ENCODE data around the gene NOTCH4.

Gene NOTCH4

GRCh38 chr6:32167761-32168262 lies 56.1 kb downstream of the NOTCH4 start:
- no peak for DNase-seq

GRCh38 chr6:32167154-32167760 lies 56.6 kb downstream of the NOTCH4 start:
- no peak for DNase-seq

GRCh38 chr6:32166411-32167061 lies 57.3 kb downstream of the NOTCH4 start:
- DNase-seq: no peak

GRCh38 chr6:32164295-32164694 lies 59.6 kb downstream of the NOTCH4 start, which contains the start of gene EGFL8:
Gene EGFL8 (plus strand): TSS chr6:32164595. CDS start chr6:32166166, 1,571 bp downstream.
- no peak for DNase-seq

- DNase-seq: peak in 1 of 58 donors; percentile 13
These were observed 60.2 kb downstream of the NOTCH4 start for GRCh38 chr6:32163559-32164258.

GRCh38 chr6:32158052-32158451 lies 65.8 kb downstream of the NOTCH4 start:
- DNase-seq: no peak

- DNase-seq: no peak
These were observed 67.0 kb downstream of the NOTCH4 start for GRCh38 chr6:32156891-32157290.

- DNase-seq: peak in 43 of 58 donors; percentile 23 to 79 (median 55)
These were observed 69.2 kb downstream of the NOTCH4 start for GRCh38 chr6:32154514-32155161.

GRCh38 chr6:32153564-32154513 lies 70.0 kb downstream of the NOTCH4 start, which contains the start of gene PPT2:
Gene PPT2 (plus strand): TSS chr6:32154141. CDS start chr6:32154595, 454 bp downstream.
- DNase-seq: peak; percentile 51 to 95 (median 87)

GRCh38 chr6:32152769-32153563 lies 70.9 kb downstream of the NOTCH4 start:
- peak in 15 of 58 donors; percentile 11 to 50 (median 35) for DNase-seq

- DNase-seq: peak in 32 of 58 donors; percentile 16 to 69 (median 37)
These were observed 71.8 kb downstream of the NOTCH4 start, which contains the start of gene PRRT1 for GRCh38 chr6:32151863-32152768. Gene PRRT1 (minus strand): TSS chr6:32151939. CDS start chr6:32151827, 112 bp downstream.

GRCh38 chr6:32151181-32151862 lies 72.5 kb downstream of the NOTCH4 start:
- peak in 10 of 58 donors; percentile 8 to 55 (median 28) for DNase-seq

GRCh38 chr6:32149932-32150870 lies 73.7 kb downstream of the NOTCH4 start:
- DNase-seq: peak in 1 of 58 donors; percentile 34

GRCh38 chr6:32149092-32149755 lies 74.6 kb downstream of the NOTCH4 start:
- no peak for DNase-seq

- peak in 16 of 58 donors; percentile 8 to 56 (median 25) for DNase-seq
These were observed 75.4 kb downstream of the NOTCH4 start for GRCh38 chr6:32148289-32149091.

Measured in anterior cingulate cortex (tissue), 58 donors.